GM21529 (cell line): ENCODE results near the gene KRT39.

ENCODE experiments used
- ATAC-seq: cut with Tn5 transposase; IDR thresholded peaks from one replicate; pipeline ENCODE4 v1.9.1; 2021; ENCODE audit not compliant: unreplicated experiment

Gene KRT39

DNA sequence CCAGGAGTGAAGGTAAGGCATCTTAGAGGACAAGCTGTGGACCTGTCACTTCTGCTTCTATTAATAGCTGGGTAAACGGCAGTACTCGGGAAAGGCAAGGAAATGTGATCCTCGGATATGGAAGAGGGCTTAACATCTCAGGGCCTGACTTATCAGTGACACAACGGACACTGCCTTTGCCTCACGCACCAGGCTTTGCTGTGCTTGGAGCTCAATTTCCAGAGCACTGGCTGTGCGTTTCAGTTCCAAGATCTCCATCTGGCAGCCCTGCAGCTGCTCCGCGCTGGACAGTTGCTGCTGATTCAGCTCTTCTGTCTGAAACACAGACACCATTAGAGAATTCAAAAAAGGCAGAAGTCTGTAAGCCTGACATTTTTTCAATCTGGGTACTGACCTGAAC, 13.8 kb upstream of the KRT39 start:
- ATAC-seq, result no peak

- no peak for ATAC-seq
These were observed 13.4 kb upstream of the KRT39 start for GRCh38 chr17:40980117-40980516.

GRCh38 chr17:40978575-40979151, 11.9 kb upstream of the KRT39 start:
- no peak for ATAC-seq

DNA sequence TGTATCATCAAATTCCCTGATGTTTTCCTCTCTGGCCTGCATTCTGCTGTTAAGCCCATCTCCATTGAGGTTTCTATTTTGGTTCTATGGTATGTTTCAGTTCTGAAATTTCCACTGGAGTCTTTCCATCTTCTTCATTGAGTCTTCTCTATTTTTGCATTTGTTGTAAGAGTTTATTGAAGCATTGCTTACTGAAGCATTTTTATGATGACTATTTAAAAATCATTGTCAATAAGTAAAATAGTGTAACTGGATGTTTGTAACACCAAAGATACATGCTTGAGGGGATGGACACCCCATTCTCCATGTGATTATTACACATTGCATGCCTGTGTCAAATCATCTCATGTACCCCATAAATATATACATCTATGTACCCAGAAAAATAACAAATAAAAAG, 8.8 kb upstream of the KRT39 start:
- no peak for ATAC-seq

- no peak for ATAC-seq
These were observed 7.6 kb upstream of the KRT39 start for GRCh38 chr17:40974366-40974765.

DNA sequence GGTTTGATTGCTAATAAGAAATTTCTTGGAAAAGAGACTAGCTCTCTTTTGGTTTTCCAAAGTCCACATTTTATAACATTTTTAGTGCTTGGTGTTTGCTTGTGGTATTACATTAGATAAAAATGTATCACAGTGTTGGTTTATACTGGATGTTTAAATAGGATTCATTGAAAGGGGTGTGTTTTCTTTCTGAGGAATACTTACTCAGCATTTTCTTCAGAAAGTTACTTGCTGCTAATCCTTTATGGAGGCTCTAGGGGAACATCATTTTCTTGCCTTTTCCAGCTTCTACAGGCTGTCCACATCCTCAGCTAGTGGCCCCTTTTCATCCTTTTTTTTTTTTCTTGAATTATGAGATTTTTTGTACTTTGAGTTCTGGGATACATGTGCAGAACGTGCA, 834 bp upstream of the KRT39 start:
- ATAC-seq, result no peak

DNA sequence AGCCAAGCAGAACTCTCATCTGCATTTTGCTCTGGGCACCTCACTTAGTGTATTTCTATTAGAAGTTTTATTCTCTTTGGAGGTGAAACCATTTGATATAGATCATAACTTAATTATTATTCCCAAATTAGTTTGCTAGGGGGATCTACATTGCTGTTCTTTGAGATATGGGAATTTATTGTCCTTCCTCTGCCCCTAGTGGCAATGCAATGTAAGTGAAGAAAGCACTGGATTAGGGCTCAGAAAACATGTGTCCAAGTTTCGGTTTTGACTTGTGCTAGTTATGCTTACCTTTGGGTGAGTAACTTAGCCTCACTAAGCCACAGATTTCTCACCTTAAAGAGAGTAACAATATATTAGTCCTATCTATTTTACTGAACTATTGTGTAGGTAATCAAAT, 2.9 kb downstream of the KRT39 start:
- ATAC-seq, result no peak

DNA sequence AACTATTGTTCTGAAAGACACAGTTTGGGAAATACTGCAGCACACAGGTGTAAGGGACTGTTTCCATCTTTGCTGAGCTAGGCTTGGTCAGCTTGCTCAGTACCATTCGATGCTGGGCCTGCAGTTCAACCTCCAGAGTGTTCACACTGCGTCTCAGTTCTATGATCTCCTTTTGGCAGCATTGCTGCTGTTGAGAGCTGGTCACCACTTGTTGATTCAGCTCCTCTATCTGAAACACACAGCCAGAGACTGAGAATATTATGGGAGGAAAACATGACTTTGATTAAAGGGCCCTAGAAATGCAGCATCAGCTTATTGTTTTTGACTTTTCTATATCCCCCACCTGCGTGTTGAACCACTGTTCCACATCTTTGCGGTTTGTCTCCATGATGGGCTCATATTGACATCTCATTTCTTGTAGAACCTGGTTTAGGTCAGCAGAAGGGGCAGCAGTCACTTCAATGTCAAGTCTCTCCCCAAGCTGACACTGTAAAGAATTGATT, 4.6 kb downstream of the KRT39 start:
- ATAC-seq, result no peak

GRCh38 chr17:40961591-40961990, 5.2 kb downstream of the KRT39 start:
- ATAC-seq, result no peak

- ATAC-seq, result no peak
These were observed 6.6 kb downstream of the KRT39 start for GRCh38 chr17:40960144-40960543.

- ATAC-seq, result no peak
These were observed 8.4 kb downstream of the KRT39 start for GRCh38 chr17:40958086-40958953.

- no peak for ATAC-seq
These were observed 10.1 kb downstream of the KRT39 start for GRCh38 chr17:40956401-40957254.

- no peak for ATAC-seq
These were observed 12.9 kb downstream of the KRT39 start for GRCh38 chr17:40953881-40954280.

GRCh38 chr17:40952661-40953060, 14.1 kb downstream of the KRT39 start:
- no peak for ATAC-seq

DNA sequence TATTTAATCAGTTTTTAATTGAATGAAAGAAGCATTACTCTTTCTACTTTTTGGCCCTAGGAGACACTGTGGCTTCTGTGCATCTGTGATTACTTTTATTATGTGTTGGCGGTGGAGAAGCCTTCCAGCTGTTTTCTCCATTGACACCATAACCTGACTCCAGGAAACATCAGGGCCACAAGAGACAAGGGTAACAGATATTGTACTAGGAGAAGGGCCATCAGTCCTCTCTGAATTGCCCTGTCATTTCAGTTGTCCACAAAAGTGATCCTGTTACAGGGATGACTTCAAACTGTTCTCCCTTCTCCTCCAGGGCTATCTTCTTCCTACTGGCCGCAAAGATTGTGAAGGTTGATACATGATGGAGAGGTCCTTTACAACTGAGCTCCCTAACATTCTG, 14.6 kb downstream of the KRT39 start:
- ATAC-seq, result no peak

GRCh38 chr17:40951011-40951622, 15.6 kb downstream of the KRT39 start:
- no peak for ATAC-seq

DNA sequence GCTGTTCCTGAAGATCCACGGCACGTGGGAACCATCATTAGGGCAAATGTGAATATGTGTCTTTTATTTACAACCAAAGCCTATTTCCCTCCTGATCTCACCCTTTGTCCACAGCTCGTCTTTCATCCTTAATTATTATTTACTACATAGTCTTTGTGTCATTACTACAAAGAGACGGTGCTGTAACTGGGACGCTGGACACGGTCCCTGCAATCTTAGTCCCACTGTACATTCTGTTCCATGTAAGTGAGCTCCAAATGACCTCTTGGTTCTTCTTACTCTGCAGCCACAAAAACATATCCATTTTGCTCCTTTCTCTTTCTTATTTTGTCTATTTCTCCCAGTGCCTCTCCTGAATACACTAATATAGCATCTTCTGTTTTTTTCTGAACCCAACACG, 16.6 kb downstream of the KRT39 start:
- ATAC-seq, result no peak

GRCh38 chr17:40949418-40949817, 17.3 kb downstream of the KRT39 start:
- no peak for ATAC-seq

- no peak for ATAC-seq
These were observed 18.8 kb downstream of the KRT39 start for GRCh38 chr17:40947929-40948328.

DNA sequence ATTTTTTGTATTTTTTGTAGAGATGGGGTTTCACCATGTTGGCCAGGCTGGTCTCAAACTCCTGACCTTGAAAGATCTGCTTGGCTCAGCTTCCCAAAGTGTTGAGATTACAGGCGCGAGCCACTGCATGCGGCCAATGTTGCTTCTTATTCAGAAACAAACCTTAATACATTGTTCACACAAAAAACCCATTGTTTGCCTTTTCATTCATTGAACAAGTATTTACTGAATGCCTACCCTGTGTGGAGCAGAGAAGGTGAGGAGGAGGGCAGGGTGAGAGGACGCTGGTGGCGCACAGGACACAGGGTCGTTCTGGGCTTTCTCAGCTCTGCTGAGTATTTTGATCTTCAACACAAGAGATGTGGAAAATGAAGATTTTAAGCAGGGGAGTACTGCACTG, 21.3 kb downstream of the KRT39 start:
- no peak for ATAC-seq

- ATAC-seq, result no peak
These were observed 22.2 kb downstream of the KRT39 start for GRCh38 chr17:40944531-40944930.
